K562 (cell line): ENCODE measurements around the gene RAB6B. TPM values are rescaled to one million over a fixed set of nuclear protein-coding genes. Genes with fewer than 3 reads are reported as not detected.

ENCODE experiments used
- ATAC-seq: fragments of 200-7000 bp; cut with Tn5 transposase; 3 replicates; pipeline ENCODE4 v1.9.1; 2020; ENCODE audit warnings: moderate library complexity
- BruUV-seq: library from RNA; stranded (reverse); fragments of 400-500 nt; replicated peaks from 2 replicates; lab custom pipeline; 2021; lab: Mats Ljungman, UMichigan
- CTCF ChIA-PET: fragments of 300-600 bp; formaldehyde crosslinking; extraction: SDS; loops from one replicate; lab custom pipeline; 2021; ENCODE audit warnings: low intra/inter-chr PET ratio; lab: Yijun Ruan, JAX
- POLR2A ChIA-PET: fragments of 300-600, 350-650 bp; sonication (Branson Sonifier 250); formaldehyde crosslinking; extraction: SDS; loops from one replicate; lab custom pipeline; 2021; ENCODE audit warnings: antibody characterized with exemption, inconsistent platforms; lab: Yijun Ruan, JAX
- DNase-seq, 4 experiments: peaks; one replicate each; pipeline versions ENCODE4 v3.0.0 to v3.0.0-alpha.2; 2011 to 2018; ENCODE audit warnings: low spot score in 3 of 4, mixed read lengths in 3 of 4; ENCODE audit errors: extremely low read depth in 1 of 4
- FAIRE-seq: peaks from 2 replicates; lab custom pipeline; 2011; peaks lifted over from hg19 to GRCh38; lab: Jason Lieb, UNC
- H2AFZ ChIP-seq: 2 replicates; pipeline ENCODE4 v1.6.0; 2011; ENCODE audit warnings: low read depth, low read length, control low read depth, inconsistent platforms
- H3K27ac ChIP-seq: fragments of 200-600 bp; 3 replicates; pipeline ENCODE4 v1.8.0; 2011; ENCODE audit warnings: low read depth, mild to moderate bottlenecking, control low read depth, inconsistent platforms, low read length, moderate library complexity, mixed read lengths; ENCODE audit errors: extremely low read depth
- H3K27me3 ChIP-seq, 2 experiments: fragments of 300-600 bp in 1 of 2; 2 replicates in 1 of 2; 3 replicates in 1 of 2; pipeline versions ENCODE4 v1.6.0 to v1.8.0; 2011; ENCODE audit warnings: inconsistent platforms in 2 of 2, low read length in 2 of 2, mild to moderate bottlenecking in 1 of 2, mixed read lengths in 1 of 2, moderate library complexity in 1 of 2; ENCODE audit not compliant: control insufficient read depth in 2 of 2, insufficient read depth in 2 of 2
- H3K36me3 ChIP-seq: fragments of 300-600 bp; 3 replicates; pipeline ENCODE4 v1.8.0; 2011; ENCODE audit warnings: mild to moderate bottlenecking, low read length, inconsistent platforms; ENCODE audit not compliant: control insufficient read depth, insufficient read depth
- H3K4me1 ChIP-seq, 2 experiments: fragments of 200-600 bp in 1 of 2; replicated peaks in 1 of 2; 2 replicates in 1 of 2; 3 replicates in 1 of 2; pipeline versions ENCODE4 v1.5.1 to v1.8.0; 2011; ENCODE audit warnings: inconsistent platforms in 2 of 2, low read length in 2 of 2, mild to moderate bottlenecking in 1 of 2, mixed read lengths in 1 of 2, moderate library complexity in 1 of 2; ENCODE audit not compliant: control insufficient read depth in 2 of 2, insufficient read depth in 2 of 2
- H3K4me2 ChIP-seq: 2 replicates; pipeline ENCODE4 v1.6.1; 2011; ENCODE audit warnings: low read length, control low read depth, inconsistent platforms, mixed read lengths; ENCODE audit not compliant: insufficient read depth
- H3K4me3 ChIP-seq: fragments of 200-600 bp; sonication (generic), shearing (Covaris generic); 2 replicates; pipeline ENCODE4 v1.5.1; 2016; ENCODE audit warnings: control low read depth, inconsistent platforms
- H3K79me2 ChIP-seq: fragments of 200-600 bp; 3 replicates; pipeline ENCODE4 v1.8.0; 2011; ENCODE audit warnings: low read length, inconsistent platforms; ENCODE audit not compliant: control insufficient read depth, insufficient read depth
- H3K9ac ChIP-seq, 2 experiments: 2 replicates each; pipeline versions ENCODE4 v1.6.0 to v1.6.1; 2011; ENCODE audit warnings: low read depth in 2 of 2, low read length in 2 of 2, control low read depth in 1 of 2, inconsistent platforms in 1 of 2, mild to moderate bottlenecking in 1 of 2, mixed read lengths in 1 of 2; ENCODE audit not compliant: insufficient read depth in 1 of 2
- H3K9me1 ChIP-seq: one replicate; pipeline ENCODE4 v1.6.0; 2011; ENCODE audit warnings: inconsistent platforms, mild to moderate bottlenecking, low read length, moderate library complexity; ENCODE audit not compliant: control insufficient read depth, insufficient read depth
- H3K9me3 ChIP-seq: replicated peaks from 2 replicates; pipeline ENCODE4 v1.5.1; 2011; ENCODE audit warnings: low read depth, low read length, inconsistent platforms; ENCODE audit not compliant: control insufficient read depth, insufficient read depth
- H4K20me1 ChIP-seq: replicated peaks from 2 replicates; pipeline ENCODE4 v1.6.1; 2011; ENCODE audit warnings: low read length, inconsistent platforms, mixed read lengths; ENCODE audit not compliant: control insufficient read depth, insufficient read depth
- ATF2 ChIP-seq: sonication (generic); formaldehyde crosslinking; IDR thresholded peaks from 2 replicates; pipeline ENCODE4 v1.8.1; 2022; ENCODE audit warnings: missing genetic modification reagents
- BCOR ChIP-seq: fragments of 450-650 bp; IDR thresholded peaks from 2 replicates; pipeline ENCODE4 v1.6.1; 2016
- COPS2 ChIP-seq: fragments of 450-650 bp; conservative IDR thresholded peaks from 2 replicates; pipeline ENCODE4 v1.6.1; 2016; ENCODE audit warnings: mild to moderate bottlenecking, moderate library complexity
- HNRNPL ChIP-seq: fragments of 200-400 bp; formaldehyde crosslinking; IDR thresholded peaks from 2 replicates; pipeline ENCODE4 v1.6.1; 2017; ENCODE audit warnings: low read depth, mild to moderate bottlenecking, low read length
- HNRNPLL ChIP-seq: fragments of 200-400 bp; formaldehyde crosslinking; IDR thresholded peaks from 2 replicates; pipeline ENCODE4 v1.6.1; 2017; ENCODE audit warnings: low read length, low read depth, mild to moderate bottlenecking; ENCODE audit not compliant: poor library complexity, severe bottlenecking
- PURB ChIP-seq: sonication (generic); formaldehyde crosslinking; IDR thresholded peaks from 2 replicates; pipeline ENCODE4 v1.9.0; 2021; ENCODE audit warnings: low read depth, mild to moderate bottlenecking, missing genetic modification reagents
- RFX5 ChIP-seq: IDR thresholded peaks from 2 replicates; pipeline ENCODE4 v1.6.1; 2011; ENCODE audit warnings: low read depth, mild to moderate bottlenecking, improper control_type of control experiment, low read length
- RNF2 ChIP-seq: sonication (generic); IDR thresholded peaks from 2 replicates; pipeline ENCODE4 v1.6.1; 2016
- SPI1 ChIP-seq: IDR thresholded peaks from 2 replicates; pipeline ENCODE4 v1.6.1; 2011; ENCODE audit warnings: low read depth, low read length, control low read depth, borderline replicate concordance
- STAT5A ChIP-seq: IDR thresholded peaks from 2 replicates; pipeline ENCODE4 v1.6.1; 2012; ENCODE audit warnings: low read length, inconsistent platforms, borderline replicate concordance
- TCFL5 ChIP-seq: fragments of 250-450 bp; sonication (Bioruptor Pico); conservative IDR thresholded peaks from 2 replicates; pipeline ENCODE4 v1.6.1; 2021; ENCODE audit warnings: mild to moderate bottlenecking, moderate library complexity, matching md5 sums
- ZFP36 ChIP-seq: fragments of 150-350 bp; IDR thresholded peaks from 2 replicates; pipeline ENCODE4 v1.6.1; 2018; ENCODE audit warnings: low read length, low read depth; ENCODE audit not compliant: partially characterized antibody
- ZNF174 ChIP-seq: fragments of 250-450 bp; sonication (Bioruptor Pico); IDR thresholded peaks from 2 replicates; pipeline ENCODE4 v1.4.0; 2020; ENCODE audit warnings: mild to moderate bottlenecking
- ZNF445 ChIP-seq: fragments of 250-450 bp; sonication (Bioruptor Pico); IDR thresholded peaks from 2 replicates; pipeline ENCODE4 v1.4.0; 2020; ENCODE audit warnings: low read depth, mild to moderate bottlenecking, moderate library complexity
- ZNF586 ChIP-seq: fragments of 450-650 bp; formaldehyde crosslinking; conservative IDR thresholded peaks from 2 replicates; pipeline ENCODE4 v1.4.0; 2020; ENCODE audit warnings: mild to moderate bottlenecking, moderate library complexity
- WGBS: fragments of 100-300 bp; shearing (Covaris generic); methylation state at CpG from one replicate; pipeline ENCODE4 v1.1.6; 2016; ENCODE audit warnings: low coverage, mixed read lengths; ENCODE audit not compliant: insufficient coverage; ENCODE audit errors: missing lambda C conversion rate; 5-methylcytosine and 5-hydroxymethylcytosine counted together
- in situ Hi-C: fragments of 300-500 bp; cut with MboI; formaldehyde crosslinking; loops from 4 replicates; pipeline ENCODE4 v1.15.0; 2018; ENCODE audit warnings: inconsistent platforms, mixed read lengths
- intact Hi-C: fragments of 100-400 bp; cut with micrococcal nuclease; formaldehyde crosslinking; loops from 2 replicates; pipeline ENCODE4 v1.14.2; 2022
- polyA plus RNA-seq, 8 experiments: library from polyadenylated mRNA; depleted of rRNA in 4 of 8; stranded (reverse) in 5 of 8; unstranded in 3 of 8; fragments of >200 nt; fragmentation: Nextera tagmentation in 2 of 8; fragmentation: Illumina TruSeq in 1 of 8; extraction: Ambion mirVana in 2 of 8; extraction: Trizol in 1 of 8; gene quantifications; 2 replicates each; pipeline versions ENCODE4 v1.2.1 to v1.2.3, GENCODE V29; 2011 to 2014; ENCODE audit warnings: inconsistent platforms in 1 of 8, missing spikeins in 1 of 8
- total RNA-seq, 7 experiments: library from RNA; depleted of rRNA in 6 of 7; stranded (reverse); fragments of >200 nt in 6 of 7; fragmentation: Illumina TruSeq in 2 of 7; extraction: Trizol in 2 of 7; gene quantifications; 2 replicates each; pipeline versions ENCODE4 v1.2.1 to v1.2.3, GENCODE V29; 2011 to 2021; ENCODE audit warnings: low replicate concordance in 1 of 7
- TF ChIP-seq, protein P1 (sequence below): fragments of 250-450 bp; sonication (Bioruptor Pico); IDR thresholded peaks from 2 replicates; pipeline ENCODE4 v1.5.0; 2021

RAB6B gene
- total and polyA plus RNA-seq, 9 of the 15 experiments (the other 6 are each of a cell fraction or from before 2014, with no cell fraction given): 0.60 to 18.1 (median 1.5) TPM

- ATAC-seq (no peak), FAIRE-seq (no peak), DNase-seq (no peak)
- Histone ChIP-seq H3K36me3 (peaks cover 88% of the 10 kb centered on the region), H3K4me2 (no peak overlapping the region), H3K4me3 (no peak overlapping the region), H3K79me2 (no peaks in the 10 kb centered on the region), H2AFZ (no peak overlapping the region), H4K20me1 (no peaks in the 10 kb centered on the region), H3K4me1 (no peaks in the 10 kb centered on the region), H3K9me3 (no peaks in the 10 kb centered on the region), H3K27me3 (no peaks in the 10 kb centered on the region), H3K9ac (no peak overlapping the region), H3K27ac (no peak overlapping the region), H3K9me1 (no peaks in the 10 kb centered on the region)
- POLR2A ChIA-PET: interaction anchor here (1.3 kb wide), 1 partner anchor 10 kb away, joined by 3 read pairs; no protein-coding TSS in a partner anchor
- WGBS: 69% methylated on average over 2 of the region's 2 CpGs
- no TSS peak for BruUV-seq
- CTCF ChIA-PET: no interaction called here
- intact Hi-C loops (no loop called here), in situ Hi-C loops (loop anchor here (25.0 kb wide), 3 partner anchors 672 to 1078 kb away; partner anchors contain the start of genes ANAPC13, CEP63 and TMEM108)
- TF ChIP-seq HNRNPL (no peak), BCOR (no peak), PURB (CRISPR knock-in tag) (no peak), HNRNPLL (no peak), ATF2 (no peak), TCFL5 (CRISPR knock-in tag) (no peak), STAT5A (no peak), RFX5 (no peak), ZNF445 (CRISPR knock-in tag) (no peak), SPI1 (no peak), ZFP36 (no peak), ZNF586 (CRISPR knock-in tag) (no peak), RNF2 (no peak), COPS2 (no peak), ZNF174 (no peak)
- TF ChIP-seq, protein P1, sequence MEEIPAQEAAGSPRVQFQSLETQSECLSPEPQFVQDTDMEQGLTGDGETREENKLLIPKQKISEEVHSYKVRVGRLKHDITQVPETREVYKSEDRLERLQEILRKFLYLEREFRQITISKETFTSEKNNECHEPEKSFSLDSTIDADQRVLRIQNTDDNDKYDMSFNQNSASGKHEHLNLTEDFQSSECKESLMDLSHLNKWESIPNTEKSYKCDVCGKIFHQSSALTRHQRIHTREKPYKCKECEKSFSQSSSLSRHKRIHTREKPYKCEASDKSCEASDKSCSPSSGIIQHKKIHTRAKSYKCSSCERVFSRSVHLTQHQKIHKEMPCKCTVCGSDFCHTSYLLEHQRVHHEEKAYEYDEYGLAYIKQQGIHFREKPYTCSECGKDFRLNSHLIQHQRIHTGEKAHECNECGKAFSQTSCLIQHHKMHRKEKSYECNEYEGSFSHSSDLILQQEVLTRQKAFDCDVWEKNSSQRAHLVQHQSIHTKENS: no peak
These were observed 80.3 kb downstream of the RAB6B start for GRCh38 chr3:133815386-133815785.
